Nucleus accumbens (tissue), 56 donors: ENCODE measurements around the gene PLEKHM3.
"Not testable (repeated sequence)": the region's sequence is repeated elsewhere in the genome, so short reads cannot be mapped to it uniquely, and the experiment has no call there.

Source experiments
- DNase-seq, 56 donors: peaks; one replicate each; lab custom pipeline; 2025; lab: John Stamatoyannopoulos, UW

The PLEKHM3 gene

GRCh38 chr2:208037564-208038487 is 12.5 kb upstream of the PLEKHM3 start:
- DNase-seq = no peak

- no peak for DNase-seq
Observed at GRCh38 chr2:208036357-208036756, 11.0 kb upstream of the PLEKHM3 start.

GRCh38 chr2:208034503-208035140 is 9.3 kb upstream of the PLEKHM3 start:
- DNase-seq = no peak

- peak in 8 of 56 donors; percentile 1 to 28 (median 6) for DNase-seq
Observed at GRCh38 chr2:208033701-208034502, 8.6 kb upstream of the PLEKHM3 start.

- DNase-seq = no peak
Observed at GRCh38 chr2:208031608-208032019, 6.3 kb upstream of the PLEKHM3 start.

GRCh38 chr2:208025814-208026184 is 472 bp upstream of the PLEKHM3 start:
- DNase-seq = peak in 25 of 56 donors; percentile 2 to 67 (median 25)

GRCh38 chr2:208024091-208024490 is 1.2 kb downstream of the PLEKHM3 start:
- no peak for DNase-seq

- no peak for DNase-seq
Observed at GRCh38 chr2:208020253-208020652, 5.1 kb downstream of the PLEKHM3 start.

- DNase-seq = not testable (repeated sequence)
Observed at GRCh38 chr2:208018124-208018712, 7.1 kb downstream of the PLEKHM3 start.

GRCh38 chr2:208017721-208018120 is 7.6 kb downstream of the PLEKHM3 start:
- DNase-seq = no peak

GRCh38 chr2:208015475-208015874 is 9.9 kb downstream of the PLEKHM3 start:
- no peak for DNase-seq

- DNase-seq = no peak
Observed at GRCh38 chr2:208013285-208014178, 11.8 kb downstream of the PLEKHM3 start.

GRCh38 chr2:208012449-208012848 is 12.9 kb downstream of the PLEKHM3 start:
- no peak for DNase-seq

- DNase-seq = no peak
Observed at GRCh38 chr2:208010506-208010905, 14.8 kb downstream of the PLEKHM3 start.

- DNase-seq = no peak
Observed at GRCh38 chr2:208006833-208007232, 18.5 kb downstream of the PLEKHM3 start.

- no peak for DNase-seq
Observed at GRCh38 chr2:208006337-208006736, 19.0 kb downstream of the PLEKHM3 start.

GRCh38 chr2:208001924-208002323 is 23.4 kb downstream of the PLEKHM3 start:
- no peak for DNase-seq

GRCh38 chr2:208000701-208001395 is 24.5 kb downstream of the PLEKHM3 start:
- no peak for DNase-seq

GRCh38 chr2:207996848-207997247 is 28.5 kb downstream of the PLEKHM3 start:
- DNase-seq = no peak
